ENCODE data around the gene ATOSA.

DNA sequence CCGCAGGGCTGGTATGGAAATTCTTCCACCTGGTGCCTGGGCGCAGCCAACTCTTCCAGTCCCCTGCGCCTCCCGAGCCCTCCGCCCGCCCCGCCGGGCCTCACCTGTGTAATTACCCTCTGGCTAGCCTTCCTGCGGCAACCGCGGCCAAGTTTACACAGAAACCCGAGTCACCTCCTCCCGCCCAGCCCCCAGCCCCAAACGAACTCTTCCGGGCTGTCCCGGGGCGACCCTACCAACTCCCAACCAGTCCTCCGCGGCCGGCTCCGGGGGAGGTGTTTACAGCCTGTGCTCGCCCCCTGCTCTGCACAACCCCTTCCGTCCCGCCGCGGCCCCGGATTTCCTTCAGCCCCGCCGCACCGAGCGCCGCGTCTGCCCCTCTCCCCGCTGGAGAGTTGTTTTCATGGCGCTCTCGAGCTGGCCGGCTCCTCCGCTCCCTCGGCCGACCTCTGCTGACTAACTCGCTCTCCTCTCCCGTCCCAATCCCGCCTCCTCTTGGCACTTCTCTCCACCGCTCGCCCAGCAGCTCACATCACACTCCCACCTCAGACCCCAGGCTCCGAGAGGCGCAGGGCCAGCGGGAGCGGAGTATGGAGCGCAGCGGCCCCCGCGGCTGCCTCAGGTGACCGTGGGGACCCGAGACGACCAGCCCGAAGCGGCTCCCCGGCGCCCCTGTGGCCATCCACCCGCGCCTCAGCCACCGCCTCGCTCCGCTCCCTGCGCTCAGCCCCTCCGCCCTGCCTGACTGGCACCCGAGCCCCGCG lies 538 bp downstream of the ATOSA start:
- TF ChIP-seq CTCF (IDR thresholded peaks at IDR 0.05), result peak; percentile 14
- peak; percentile 28 for TF ChIP-seq EZH2 (IDR thresholded peaks at IDR 0.05)
